Right cardiac atrium (tissue), 5 donors: ENCODE measurements around the gene CMTM8. TPM values are rescaled to one million over a fixed set of nuclear protein-coding genes. Genes with fewer than 3 reads are reported as not detected.
A peak's percentile ranks its signal among the peaks of the same experiment; 100 is the strongest.

Experiments
- ATAC-seq, 2 donors: fragments of 200-7000 bp; cut with Tn5 transposase; one replicate each; pipeline versions ENCODE4 v1.8.0 to v1.9.1; 2020; ENCODE audit warnings: moderate library complexity in 2 of 2, mild to moderate bottlenecking in 1 of 2
- DNase-seq, 3 donors: peaks; one replicate each; pipeline ENCODE4 v3.0.0-alpha.2; 2020
- H3K27ac ChIP-seq: one replicate; pipeline ENCODE4 v1.5.1; 2013; ENCODE audit warnings: mild to moderate bottlenecking, low read length, control low read depth, moderate library complexity
- H3K27me3 ChIP-seq: one replicate; pipeline ENCODE4 v1.6.1; 2013; ENCODE audit not compliant: control insufficient read depth, insufficient read depth
- H3K4me1 ChIP-seq: one replicate; pipeline ENCODE4 v1.6.1; 2013; ENCODE audit warnings: low read length; ENCODE audit not compliant: control insufficient read depth, insufficient read depth
- H3K4me3 ChIP-seq: one replicate; pipeline ENCODE4 v1.5.1; 2013; ENCODE audit warnings: low read length, control low read depth
- H3K9me3 ChIP-seq: one replicate; pipeline ENCODE4 v1.6.1; 2013; ENCODE audit warnings: low read length; ENCODE audit not compliant: control insufficient read depth
- WGBS: extraction: QIAGEN DNeasy Blood & Tissue Kit; methylation state at CpG from one replicate; pipeline ENCODE4 v1.1.7; 2013; 5-methylcytosine and 5-hydroxymethylcytosine counted together
- intact Hi-C, 4 donors: fragments of 100-400 bp; cut with DNase I; formaldehyde crosslinking; loops; one replicate each; pipeline versions ENCODE4 v1.11.0 to v1.14.0; 2022 to 2023
- polyA plus RNA-seq: library from polyadenylated mRNA; stranded (reverse); fragments of 200-250 nt; gene quantifications from one replicate; pipeline ENCODE4 v1.2.3, GENCODE V29; 2013
- total RNA-seq, 4 donors: library from RNA; stranded (reverse); fragmentation: NEBNext Ultra II Directional; extraction: Animal tissue kit (Norgen Biotek cat#: 25700); gene quantifications; one replicate each; pipeline ENCODE4 v1.2.1, GENCODE V29; 2021
- donor health status: healthy with polysubstance abuse.
- donor health status: DM: no; HTN: yes; CAD: no.
- donor health status: DM: no; HTN: no; CAD: no.
- donor health status: DM: no; HTN: yes; CAD: no; lungs with severe emphysema.
- donor health status: DM: yes; HTN: yes; CAD: no.

The CMTM8 gene
- total and polyA plus RNA-seq, 5 donors: 4.6 to 7.1 (median 5.5) TPM

DNA sequence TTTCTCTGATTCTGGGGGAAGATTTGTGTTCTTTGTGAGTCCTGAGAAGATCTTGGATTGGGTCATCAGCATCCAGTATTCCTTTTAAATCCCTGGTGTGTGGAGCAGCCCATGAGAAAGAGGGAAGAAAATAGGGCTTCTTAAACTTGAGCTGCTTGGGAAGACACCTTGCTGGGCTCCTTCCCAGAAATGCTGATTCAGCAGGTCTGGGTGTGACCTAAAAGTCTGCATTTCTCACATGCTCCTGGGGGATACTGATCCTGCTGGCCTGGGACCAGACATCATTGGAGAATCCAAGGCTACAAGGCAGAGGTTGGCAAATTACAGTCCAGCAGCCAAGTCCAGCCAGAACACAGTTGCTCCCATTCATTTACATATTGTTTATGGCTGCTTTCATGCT is 99.0 kb downstream of the CMTM8 start:
- Histone ChIP-seq H3K4me3 (no peak overlapping the region), H3K27ac (no peak overlapping the region), H3K4me1 (peaks cover 3% of the 10 kb centered on the region), H3K9me3 (no peaks in the 10 kb centered on the region), H3K27me3 (no peaks in the 10 kb centered on the region)
- no peak for ATAC-seq
- no peak for DNase-seq
- intact Hi-C loops: loop anchor here in 1 of 4 donors (5.0 kb wide), 2 partner anchors 40 to 160 kb away; no protein-coding TSS in a partner anchor

DNA sequence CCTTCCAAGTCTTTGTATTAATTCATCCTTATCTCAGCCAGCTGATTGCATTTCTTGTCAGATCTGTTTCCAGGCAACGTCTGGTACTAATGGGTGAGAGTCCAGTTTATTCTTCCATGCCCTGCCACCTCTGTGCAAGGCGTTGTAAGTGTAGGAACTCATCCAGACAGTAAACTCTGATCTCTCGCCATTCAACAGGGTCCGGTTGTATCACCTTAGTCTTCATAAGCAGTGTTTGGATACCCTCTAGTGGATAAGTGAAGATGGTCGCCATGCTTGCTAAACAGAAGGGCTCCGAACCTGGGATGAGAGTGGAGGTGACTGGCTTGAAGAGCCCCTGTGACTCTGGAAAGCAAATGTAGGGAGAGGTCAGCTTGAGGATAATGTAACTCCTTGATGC is 101.6 kb downstream of the CMTM8 start:
- Histone ChIP-seq H3K27ac (no peak overlapping the region), H3K9me3 (no peaks in the 10 kb centered on the region), H3K4me1 (peaks cover 3% of the 10 kb centered on the region), H3K4me3 (no peak overlapping the region), H3K27me3 (no peaks in the 10 kb centered on the region)
- intact Hi-C loops: loop anchor here in 1 of 4 donors (10.0 kb wide), 1 partner anchor 155 kb away; no protein-coding TSS in a partner anchor
- WGBS: 39% methylated on average over 6 of the region's 6 CpGs
- DNase-seq: no peak
- peak; percentile 73 to 79 for ATAC-seq

DNA sequence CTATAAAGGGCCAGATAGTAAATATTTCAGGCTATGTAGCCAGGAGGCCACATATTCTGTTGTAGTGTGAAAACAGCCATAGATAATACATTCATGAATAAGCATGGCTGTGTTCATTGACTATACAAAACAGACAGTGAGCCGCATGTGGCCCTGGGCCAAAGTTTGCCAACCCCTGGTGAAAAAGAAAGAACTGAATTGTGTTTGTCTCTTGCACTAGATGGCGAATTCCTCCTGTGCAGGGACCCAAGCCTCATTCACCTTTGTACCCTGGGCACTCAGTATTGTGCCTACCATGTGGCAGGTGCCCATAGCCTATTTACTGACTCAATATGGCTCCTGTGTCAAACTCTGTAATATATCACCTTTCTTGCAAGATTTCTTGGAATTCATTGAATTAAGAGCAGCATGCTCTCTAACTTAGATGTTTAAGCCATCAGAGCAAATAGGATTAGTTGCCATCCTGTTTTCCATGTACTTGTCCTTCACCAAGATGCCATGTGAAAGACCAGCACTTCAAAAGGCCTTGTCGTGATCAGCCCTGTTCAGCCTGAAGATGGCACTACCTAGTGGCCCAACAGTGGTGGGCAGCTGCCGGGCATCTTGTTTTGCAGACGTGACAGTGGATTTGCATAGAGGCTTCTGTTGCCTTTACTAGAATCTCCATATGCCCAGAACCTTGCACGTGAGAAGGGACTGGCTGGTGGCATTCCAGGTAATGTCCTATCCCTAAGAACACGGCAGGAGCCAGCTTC is 102.3 kb downstream of the CMTM8 start:
- Histone ChIP-seq H3K4me1 (no peaks in the 10 kb centered on the region), H3K9me3 (no peaks in the 10 kb centered on the region), H3K27ac (no peak overlapping the region), H3K27me3 (no peaks in the 10 kb centered on the region), H3K4me3 (no peak overlapping the region)
- whole genome bisulfite sequencing: 83% methylated on average over 7 of the region's 7 CpGs
- ATAC-seq (no peak), DNase-seq (no peak)
- intact Hi-C loops: loop anchor here in 1 of 4 donors (10.0 kb wide), 1 partner anchor 156 kb away; no protein-coding TSS in a partner anchor

DNA sequence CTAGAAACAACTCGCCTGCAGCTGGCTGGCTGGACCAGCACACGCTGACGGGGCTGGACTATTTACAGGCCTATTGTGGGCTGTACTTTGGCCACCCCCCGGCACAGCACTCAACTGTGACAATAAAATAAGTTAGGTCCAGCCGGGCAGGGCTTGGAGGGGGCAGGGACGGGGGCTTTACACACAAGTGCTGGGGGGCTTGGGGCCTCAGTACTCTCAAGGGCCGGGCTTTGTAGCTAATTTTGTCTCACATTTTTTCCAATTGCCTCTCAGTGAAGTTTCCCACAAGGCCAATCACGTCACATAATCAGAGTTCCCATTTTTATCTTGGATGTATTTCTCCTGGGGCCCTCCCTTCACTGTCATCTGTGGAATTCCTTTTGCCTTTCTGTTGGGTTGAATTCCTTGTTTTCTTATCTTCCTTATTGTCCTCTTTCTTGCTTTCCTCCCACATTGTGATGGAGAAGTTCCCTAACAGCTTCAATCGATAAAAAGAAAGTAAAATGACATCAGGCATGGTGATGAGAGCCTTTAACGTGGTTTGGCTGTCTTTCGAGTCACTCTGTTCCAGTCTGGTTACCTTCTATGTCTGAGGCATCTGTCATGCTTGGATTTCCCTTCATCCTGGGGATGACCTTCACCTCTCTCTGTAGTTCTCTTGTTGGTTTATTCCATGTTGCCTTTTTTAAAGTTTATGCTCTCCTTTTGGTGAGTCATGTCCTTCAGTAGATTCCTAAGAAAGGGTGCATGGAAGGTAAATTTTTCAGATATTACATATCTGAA is 109.1 kb downstream of the CMTM8 start:
- Histone ChIP-seq H3K4me3 (peak overlapping the region; percentile 36), H3K9me3 (no peaks in the 10 kb centered on the region), H3K27ac (peak overlapping the region; percentile 52), H3K4me1 (peaks cover 6% of the 10 kb centered on the region), H3K27me3 (no peaks in the 10 kb centered on the region)
- DNase-seq (peak; percentile 47 to 75 (median 72)), ATAC-seq (peak; percentile 80 to 85)
- intact Hi-C loops: loop anchor here in 1 of 4 donors (10.0 kb wide), 1 partner anchor 163 kb away; no protein-coding TSS in a partner anchor
- WGBS: 30% methylated on average over 11 of the region's 11 CpGs

DNA sequence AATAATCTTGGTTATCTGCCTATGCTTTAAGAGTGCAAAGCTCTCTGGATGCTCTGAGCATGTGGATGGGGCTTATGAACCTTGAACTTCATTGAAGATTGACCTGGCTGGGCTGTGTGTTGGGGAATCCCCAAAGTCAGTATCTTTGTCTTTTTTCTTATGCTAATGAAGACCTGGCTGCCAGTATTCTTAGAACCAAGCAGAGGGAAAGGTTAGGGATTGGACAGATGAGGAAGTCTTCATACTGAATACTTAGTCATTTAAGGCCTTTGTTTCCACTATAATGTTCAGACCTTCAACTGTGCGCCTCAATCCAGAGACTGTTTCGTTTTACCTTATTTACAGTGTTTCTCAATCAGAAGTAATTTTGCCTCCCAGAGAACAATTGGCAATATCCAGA is 110.7 kb downstream of the CMTM8 start:
- intact Hi-C loops: loop anchor here in 1 of 4 donors (10.0 kb wide), 1 partner anchor 164 kb away; no protein-coding TSS in a partner anchor
- Histone ChIP-seq H3K4me1 (peaks cover 6% of the 10 kb centered on the region), H3K27ac (no peak overlapping the region), H3K4me3 (no peak overlapping the region), H3K27me3 (no peaks in the 10 kb centered on the region), H3K9me3 (no peaks in the 10 kb centered on the region)
- ATAC-seq (no peak), DNase-seq (no peak)
- WGBS: 100% methylated on average over 2 of the region's 2 CpGs

DNA sequence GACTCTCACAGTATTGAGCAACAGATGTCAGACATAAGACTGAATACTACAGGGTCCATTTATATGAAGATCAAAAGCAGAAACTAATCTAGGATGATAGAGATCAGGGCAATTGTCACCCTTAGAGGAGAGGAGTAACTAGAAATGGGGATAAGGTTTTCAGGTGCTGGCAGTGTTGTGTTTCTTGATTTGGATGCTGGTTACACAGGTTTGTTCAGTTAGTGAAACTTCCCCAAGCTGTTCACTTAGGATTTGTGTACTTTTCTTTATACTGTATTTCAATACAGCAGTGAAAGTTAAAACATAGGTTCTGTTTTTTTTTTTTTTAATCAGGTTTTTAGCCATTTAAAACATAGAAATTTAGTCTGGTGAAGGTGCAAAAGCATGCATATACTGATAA is 114.1 kb downstream of the CMTM8 start:
- DNase-seq (no peak), ATAC-seq (no peak)
- intact Hi-C loops: loop anchor here in 1 of 4 donors (10.0 kb wide), 1 partner anchor 178 kb away; no protein-coding TSS in a partner anchor
- Histone ChIP-seq H3K27me3 (no peaks in the 10 kb centered on the region), H3K27ac (no peak overlapping the region), H3K4me1 (no peaks in the 10 kb centered on the region), H3K4me3 (no peak overlapping the region), H3K9me3 (no peaks in the 10 kb centered on the region)

DNA sequence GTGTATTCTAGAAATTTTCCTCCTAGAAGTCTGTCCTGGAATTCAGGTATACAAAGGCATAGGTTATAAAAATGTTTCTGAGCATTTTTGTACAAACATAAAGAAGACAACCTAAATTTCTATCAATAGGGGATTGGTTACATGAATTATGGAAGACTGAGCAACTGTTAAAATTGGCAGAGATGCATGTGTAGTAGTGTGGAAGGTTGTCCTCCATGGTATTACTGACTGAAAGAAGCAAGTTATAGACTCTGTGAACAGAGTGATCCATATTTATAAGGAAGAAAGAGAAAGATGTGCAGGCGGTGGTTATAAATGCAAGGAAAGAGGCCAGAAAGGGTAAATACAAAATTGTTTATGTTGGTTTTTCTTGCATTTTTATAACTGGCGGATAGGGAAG is 114.9 kb downstream of the CMTM8 start:
- no peaks in the 10 kb centered on the region for H3K9me3 ChIP-seq
- H3K4me3 ChIP-seq: no peak overlapping the region
- 98% methylated on average over 2 of the region's 2 CpGs for WGBS
- no peaks in the 10 kb centered on the region for H3K4me1 ChIP-seq
- H3K27ac ChIP-seq: no peak overlapping the region
- ATAC-seq (no peak), DNase-seq (no peak)
- no peaks in the 10 kb centered on the region for H3K27me3 ChIP-seq
- intact Hi-C loops: loop anchor here in 1 of 4 donors (10.0 kb wide), 1 partner anchor 179 kb away; no protein-coding TSS in a partner anchor

DNA sequence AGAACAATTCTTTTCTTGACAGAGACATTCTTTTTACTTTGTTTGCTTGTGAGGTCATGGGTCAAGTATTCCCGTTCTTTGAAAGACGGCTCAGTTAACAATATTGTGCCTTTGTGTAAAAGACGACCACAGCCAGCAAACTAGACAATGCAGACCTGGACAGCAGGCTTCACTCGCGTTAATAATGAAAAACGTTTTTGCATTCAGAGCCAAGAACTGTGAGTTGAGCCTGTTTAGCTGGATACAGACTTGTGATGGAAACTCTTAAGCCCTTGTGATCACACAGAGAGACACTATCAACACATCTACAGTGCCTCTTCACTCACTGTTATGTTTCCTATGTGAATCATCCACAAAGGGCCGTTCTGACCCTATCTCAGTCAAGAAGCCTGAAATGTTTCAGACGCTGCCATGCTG is 115.9 kb downstream of the CMTM8 start:
- Histone ChIP-seq H3K4me3 (no peak overlapping the region), H3K9me3 (no peaks in the 10 kb centered on the region), H3K27ac (no peak overlapping the region), H3K27me3 (no peaks in the 10 kb centered on the region), H3K4me1 (no peaks in the 10 kb centered on the region)
- DNase-seq: no peak
- intact Hi-C loops: loop anchor here in 1 of 4 donors (10.0 kb wide), 1 partner anchor 180 kb away; no protein-coding TSS in a partner anchor
- peak in 1 of 2 donors; percentile 42 for ATAC-seq
- WGBS: 47% methylated on average over 8 of the region's 8 CpGs

DNA sequence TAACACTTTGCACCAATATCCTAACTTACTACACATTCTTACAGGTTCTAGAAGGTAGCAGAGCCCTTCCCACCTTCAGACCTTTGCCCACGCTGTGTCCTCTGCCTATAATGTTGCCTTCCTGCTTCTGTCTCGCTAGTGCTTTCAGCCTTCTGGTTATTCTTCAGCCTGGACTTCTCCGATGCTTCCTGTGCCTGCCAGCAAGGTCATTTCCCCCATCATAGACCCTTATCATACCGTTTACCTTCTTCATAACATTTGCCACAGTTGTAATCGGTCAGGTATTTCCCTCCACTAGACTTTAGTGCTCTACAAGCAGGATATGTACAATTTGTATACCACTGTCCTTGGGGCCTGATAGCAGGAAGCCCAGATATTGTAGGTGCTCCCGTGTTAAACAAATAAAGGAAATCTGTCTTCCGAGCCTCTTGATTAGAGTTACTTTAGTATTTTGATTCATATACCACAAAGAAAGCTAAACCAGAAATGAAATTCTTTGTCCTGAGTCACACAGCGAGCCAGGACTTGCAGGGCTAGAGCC is 117.3 kb downstream of the CMTM8 start:
- 76% methylated on average over 8 of the region's 8 CpGs for WGBS
- no peak for DNase-seq
- no peak overlapping the region for H3K27ac ChIP-seq
- H3K4me1 ChIP-seq: no peaks in the 10 kb centered on the region
- H3K4me3 ChIP-seq: no peak overlapping the region
- no peaks in the 10 kb centered on the region for H3K9me3 ChIP-seq
- intact Hi-C loops: loop anchor here in 1 of 4 donors (10.0 kb wide), 1 partner anchor 181 kb away; no protein-coding TSS in a partner anchor
- no peaks in the 10 kb centered on the region for H3K27me3 ChIP-seq
- ATAC-seq: no peak

DNA sequence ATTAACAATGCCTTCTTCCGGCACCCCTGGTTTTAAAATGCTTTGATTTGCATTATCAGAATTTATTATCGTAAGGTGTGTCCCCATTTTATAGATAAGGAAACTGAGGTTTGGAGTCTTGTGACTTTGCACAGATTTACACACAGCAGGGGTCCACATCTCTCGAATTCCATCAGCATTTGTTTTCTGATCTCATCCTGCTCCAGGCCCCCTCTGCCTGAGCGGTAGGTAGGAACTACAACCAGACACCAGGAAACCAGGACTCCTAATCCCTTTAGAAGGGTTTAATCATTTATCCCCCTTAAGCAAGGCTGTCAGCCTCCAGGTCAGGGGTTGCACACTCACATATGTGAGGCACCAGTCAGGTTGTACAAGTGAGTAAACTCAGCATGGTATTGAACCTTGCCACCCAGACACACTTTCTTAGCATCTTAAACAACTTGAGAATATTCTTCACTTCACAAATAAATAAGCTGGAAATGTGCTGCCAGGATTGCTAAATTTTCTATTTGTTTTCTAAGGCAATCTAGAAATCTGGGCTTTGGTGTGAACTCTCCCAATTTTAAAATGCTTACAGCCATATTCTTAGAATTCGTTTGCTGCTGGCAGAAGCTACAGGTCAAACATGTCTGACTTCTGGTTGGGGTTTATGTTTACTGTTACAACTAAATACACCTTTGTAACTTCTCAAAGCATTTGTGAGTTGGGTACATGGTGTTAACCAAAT is 121.4 kb downstream of the CMTM8 start:
- H3K4me3 ChIP-seq: no peak overlapping the region
- H3K27ac ChIP-seq: no peak overlapping the region
- H3K4me1 ChIP-seq: no peaks in the 10 kb centered on the region
- WGBS: 88% methylated on average over 5 of the region's 5 CpGs
- H3K9me3 ChIP-seq: no peaks in the 10 kb centered on the region
- no peak for DNase-seq
- ATAC-seq: no peak
- intact Hi-C loops: loop anchor here in 1 of 4 donors (10.0 kb wide), 1 partner anchor 185 kb away; no protein-coding TSS in a partner anchor
- no peaks in the 10 kb centered on the region for H3K27me3 ChIP-seq
